SK-N-SH treated with all-trans-retinoic acid at 6 μM for 48 hours (cell line): ENCODE results near the gene ARSG.
"Not testable (repeated sequence)": the region's sequence is repeated elsewhere in the genome, so short reads cannot be mapped to it uniquely, and the experiment has no call there.

Experiments
- ATAC-seq: fragments of 200-7000 bp; cut with Tn5 transposase; 3 replicates; pipeline ENCODE4 v1.9.1; 2020; ENCODE audit warnings: mild to moderate bottlenecking, moderate library complexity
- ARNTL ChIP-seq: fragments of 450-650 bp; formaldehyde crosslinking; IDR thresholded peaks from 2 replicates; pipeline ENCODE4 v1.5.0; 2020; ENCODE audit warnings: low read depth, mild to moderate bottlenecking, moderate library complexity, borderline replicate concordance
- BACH2 ChIP-seq: fragments of 250-450 bp; sonication (Bioruptor Pico); IDR thresholded peaks from 2 replicates; pipeline ENCODE4 v1.9.0; 2021; ENCODE audit warnings: mild to moderate bottlenecking, borderline replicate concordance
- CSDC2 ChIP-seq: fragments of 250-450 bp; sonication (Bioruptor Pico); IDR thresholded peaks from 2 replicates; pipeline ENCODE4 v1.5.0; 2020; ENCODE audit warnings: mild to moderate bottlenecking, moderate library complexity
- ESRRG ChIP-seq: fragments of 250-450 bp; sonication (Bioruptor Pico); IDR thresholded peaks from 2 replicates; pipeline ENCODE4 v1.6.1; 2021; ENCODE audit warnings: mild to moderate bottlenecking
- OSR1 ChIP-seq: fragments of 250-450 bp; sonication (Bioruptor Pico); IDR thresholded peaks from 2 replicates; pipeline ENCODE4 v1.8.0; 2022; ENCODE audit warnings: moderate library complexity, mild to moderate bottlenecking, inconsistent platforms
- PPARA ChIP-seq: fragments of 250-450 bp; sonication (Bioruptor Pico); IDR thresholded peaks from 2 replicates; pipeline ENCODE4 v1.5.0; 2020; ENCODE audit warnings: mild to moderate bottlenecking, borderline replicate concordance
- RARB ChIP-seq: fragments of 250-450 bp; sonication (Bioruptor Pico); IDR thresholded peaks from 2 replicates; pipeline ENCODE4 v1.8.0; 2021; ENCODE audit warnings: mild to moderate bottlenecking, moderate library complexity
- SNAI2 ChIP-seq: fragments of 250-450 bp; sonication (Bioruptor Pico); IDR thresholded peaks from 2 replicates; pipeline ENCODE4 v1.5.0; 2020; ENCODE audit warnings: mild to moderate bottlenecking, moderate library complexity
- TCF4 ChIP-seq: fragments of 250-450 bp; sonication (Bioruptor Pico); IDR thresholded peaks from 2 replicates; pipeline ENCODE4 v1.8.0; 2021; ENCODE audit warnings: mild to moderate bottlenecking, moderate library complexity, borderline replicate concordance
- TOX ChIP-seq: fragments of 250-450 bp; sonication (Bioruptor Pico); IDR thresholded peaks from 2 replicates; pipeline ENCODE4 v1.8.0; 2021; ENCODE audit warnings: mild to moderate bottlenecking, moderate library complexity, borderline replicate concordance
- ZFP3 ChIP-seq: fragments of 250-450 bp; sonication (Bioruptor Pico); IDR thresholded peaks from 2 replicates; pipeline ENCODE4 v1.5.0; 2020; ENCODE audit warnings: mild to moderate bottlenecking, moderate library complexity
- ZFP30 ChIP-seq: fragments of 450-650 bp; formaldehyde crosslinking; IDR thresholded peaks from 2 replicates; pipeline ENCODE4 v1.5.0; 2022; ENCODE audit warnings: mild to moderate bottlenecking, moderate library complexity
- ZNF565 ChIP-seq: fragments of 450-650 bp; formaldehyde crosslinking; conservative IDR thresholded peaks from 2 replicates; pipeline ENCODE4 v1.5.0; 2020; ENCODE audit warnings: low read depth, mild to moderate bottlenecking, moderate library complexity
- ZNF70 ChIP-seq: fragments of 450-650 bp; formaldehyde crosslinking; IDR thresholded peaks from 2 replicates; pipeline ENCODE4 v1.5.0; 2020; ENCODE audit warnings: mild to moderate bottlenecking, moderate library complexity
- ZNF8 ChIP-seq: fragments of 450-650 bp; formaldehyde crosslinking; IDR thresholded peaks from 2 replicates; pipeline ENCODE4 v1.5.0; 2020; ENCODE audit warnings: mild to moderate bottlenecking, moderate library complexity
- TF ChIP-seq, protein P1 (sequence below): fragments of 250-450 bp; sonication (Bioruptor Pico); IDR thresholded peaks from 2 replicates; pipeline ENCODE4 v1.5.1; 2020; ENCODE audit warnings: low read depth, mild to moderate bottlenecking, moderate library complexity
- TF ChIP-seq, protein P2 (sequence below): fragments of 250-450 bp; sonication (Bioruptor Pico); IDR thresholded peaks from 2 replicates; pipeline ENCODE4 v1.8.0; 2020; ENCODE audit warnings: mild to moderate bottlenecking, moderate library complexity, borderline replicate concordance
- TF ChIP-seq, protein P3 (sequence below): fragments of 250-450 bp; sonication (Bioruptor Pico); IDR thresholded peaks from 2 replicates; pipeline ENCODE4 v1.5.0; 2020; ENCODE audit warnings: mild to moderate bottlenecking, moderate library complexity
- TF ChIP-seq, protein P4 (sequence below): fragments of 250-450 bp; sonication (Bioruptor Pico); IDR thresholded peaks from 2 replicates; pipeline ENCODE4 v1.8.0; 2021; ENCODE audit warnings: low read depth, mild to moderate bottlenecking, moderate library complexity, borderline replicate concordance
- TF ChIP-seq, protein P5 (sequence below): fragments of 250-450 bp; sonication (Bioruptor Pico); IDR thresholded peaks from 2 replicates; pipeline ENCODE4 v1.5.1; 2021; ENCODE audit warnings: mild to moderate bottlenecking, moderate library complexity

ARSG gene

DNA sequence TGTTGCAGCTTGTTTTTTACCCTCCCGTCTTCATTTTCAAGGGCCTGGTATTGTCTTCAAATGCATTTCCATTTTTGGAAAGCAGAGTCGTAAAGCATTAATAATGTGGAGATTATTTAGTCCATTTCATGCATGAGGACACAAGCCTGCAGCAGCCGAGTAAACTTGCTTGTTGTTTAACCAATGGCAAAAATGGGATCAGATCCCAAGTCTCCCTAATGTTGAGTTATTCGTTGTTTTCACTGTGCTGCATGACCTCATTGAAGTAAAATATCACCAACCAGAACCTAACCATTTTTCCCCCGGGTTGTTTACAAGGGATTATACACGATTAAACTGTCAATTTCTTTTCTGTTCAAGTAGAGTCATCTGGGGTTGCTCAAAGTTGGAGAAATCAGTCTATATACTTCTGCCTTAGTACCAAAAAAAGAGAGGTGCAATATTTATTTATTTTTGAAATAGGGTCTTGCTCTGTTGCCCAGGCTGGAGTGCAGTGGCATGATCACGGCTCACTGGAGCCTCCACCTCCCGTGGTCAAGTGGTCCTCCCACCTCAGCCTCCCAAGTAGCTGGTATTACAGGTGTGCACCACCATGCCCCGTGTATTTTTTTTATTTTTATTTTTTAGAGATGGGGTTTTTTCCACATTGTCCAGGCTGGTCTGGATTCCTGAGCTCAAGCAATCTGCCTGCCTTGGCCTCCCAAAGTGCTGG is 31.1 kb upstream of the ARSG start:
- TF ChIP-seq, protein P1, sequence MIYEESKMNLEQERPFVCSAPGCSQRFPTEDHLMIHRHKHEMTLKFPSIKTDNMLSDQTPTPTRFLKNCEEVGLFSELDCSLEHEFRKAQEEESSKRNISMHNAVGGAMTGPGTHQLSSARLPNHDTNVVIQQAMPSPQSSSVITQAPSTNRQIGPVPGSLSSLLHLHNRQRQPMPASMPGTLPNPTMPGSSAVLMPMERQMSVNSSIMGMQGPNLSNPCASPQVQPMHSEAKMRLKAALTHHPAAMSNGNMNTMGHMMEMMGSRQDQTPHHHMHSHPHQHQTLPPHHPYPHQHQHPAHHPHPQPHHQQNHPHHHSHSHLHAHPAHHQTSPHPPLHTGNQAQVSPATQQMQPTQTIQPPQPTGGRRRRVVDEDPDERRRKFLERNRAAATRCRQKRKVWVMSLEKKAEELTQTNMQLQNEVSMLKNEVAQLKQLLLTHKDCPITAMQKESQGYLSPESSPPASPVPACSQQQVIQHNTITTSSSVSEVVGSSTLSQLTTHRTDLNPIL (CRISPR knock-in tag), result no peak
- TF ChIP-seq OSR1 (CRISPR knock-in tag) (no peak), ZNF70 (CRISPR knock-in tag) (no peak), ESRRG (no peak), TCF4 (CRISPR knock-in tag) (no peak), ARNTL (CRISPR knock-in tag) (no peak), PPARA (no peak), RARB (no peak), CSDC2 (CRISPR knock-in tag) (no peak)
- TF ChIP-seq, protein P2, sequence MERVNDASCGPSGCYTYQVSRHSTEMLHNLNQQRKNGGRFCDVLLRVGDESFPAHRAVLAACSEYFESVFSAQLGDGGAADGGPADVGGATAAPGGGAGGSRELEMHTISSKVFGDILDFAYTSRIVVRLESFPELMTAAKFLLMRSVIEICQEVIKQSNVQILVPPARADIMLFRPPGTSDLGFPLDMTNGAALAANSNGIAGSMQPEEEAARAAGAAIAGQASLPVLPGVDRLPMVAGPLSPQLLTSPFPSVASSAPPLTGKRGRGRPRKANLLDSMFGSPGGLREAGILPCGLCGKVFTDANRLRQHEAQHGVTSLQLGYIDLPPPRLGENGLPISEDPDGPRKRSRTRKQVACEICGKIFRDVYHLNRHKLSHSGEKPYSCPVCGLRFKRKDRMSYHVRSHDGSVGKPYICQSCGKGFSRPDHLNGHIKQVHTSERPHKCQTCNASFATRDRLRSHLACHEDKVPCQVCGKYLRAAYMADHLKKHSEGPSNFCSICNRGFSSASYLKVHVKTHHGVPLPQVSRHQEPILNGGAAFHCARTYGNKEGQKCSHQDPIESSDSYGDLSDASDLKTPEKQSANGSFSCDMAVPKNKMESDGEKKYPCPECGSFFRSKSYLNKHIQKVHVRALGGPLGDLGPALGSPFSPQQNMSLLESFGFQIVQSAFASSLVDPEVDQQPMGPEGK (CRISPR knock-in tag), result no peak
- TF ChIP-seq, protein P3, sequence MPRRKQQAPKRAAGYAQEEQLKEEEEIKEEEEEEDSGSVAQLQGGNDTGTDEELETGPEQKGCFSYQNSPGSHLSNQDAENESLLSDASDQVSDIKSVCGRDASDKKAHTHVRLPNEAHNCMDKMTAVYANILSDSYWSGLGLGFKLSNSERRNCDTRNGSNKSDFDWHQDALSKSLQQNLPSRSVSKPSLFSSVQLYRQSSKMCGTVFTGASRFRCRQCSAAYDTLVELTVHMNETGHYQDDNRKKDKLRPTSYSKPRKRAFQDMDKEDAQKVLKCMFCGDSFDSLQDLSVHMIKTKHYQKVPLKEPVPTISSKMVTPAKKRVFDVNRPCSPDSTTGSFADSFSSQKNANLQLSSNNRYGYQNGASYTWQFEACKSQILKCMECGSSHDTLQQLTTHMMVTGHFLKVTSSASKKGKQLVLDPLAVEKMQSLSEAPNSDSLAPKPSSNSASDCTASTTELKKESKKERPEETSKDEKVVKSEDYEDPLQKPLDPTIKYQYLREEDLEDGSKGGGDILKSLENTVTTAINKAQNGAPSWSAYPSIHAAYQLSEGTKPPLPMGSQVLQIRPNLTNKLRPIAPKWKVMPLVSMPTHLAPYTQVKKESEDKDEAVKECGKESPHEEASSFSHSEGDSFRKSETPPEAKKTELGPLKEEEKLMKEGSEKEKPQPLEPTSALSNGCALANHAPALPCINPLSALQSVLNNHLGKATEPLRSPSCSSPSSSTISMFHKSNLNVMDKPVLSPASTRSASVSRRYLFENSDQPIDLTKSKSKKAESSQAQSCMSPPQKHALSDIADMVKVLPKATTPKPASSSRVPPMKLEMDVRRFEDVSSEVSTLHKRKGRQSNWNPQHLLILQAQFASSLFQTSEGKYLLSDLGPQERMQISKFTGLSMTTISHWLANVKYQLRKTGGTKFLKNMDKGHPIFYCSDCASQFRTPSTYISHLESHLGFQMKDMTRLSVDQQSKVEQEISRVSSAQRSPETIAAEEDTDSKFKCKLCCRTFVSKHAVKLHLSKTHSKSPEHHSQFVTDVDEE (CRISPR knock-in tag), result no peak
- ATAC-seq, result no peak

DNA sequence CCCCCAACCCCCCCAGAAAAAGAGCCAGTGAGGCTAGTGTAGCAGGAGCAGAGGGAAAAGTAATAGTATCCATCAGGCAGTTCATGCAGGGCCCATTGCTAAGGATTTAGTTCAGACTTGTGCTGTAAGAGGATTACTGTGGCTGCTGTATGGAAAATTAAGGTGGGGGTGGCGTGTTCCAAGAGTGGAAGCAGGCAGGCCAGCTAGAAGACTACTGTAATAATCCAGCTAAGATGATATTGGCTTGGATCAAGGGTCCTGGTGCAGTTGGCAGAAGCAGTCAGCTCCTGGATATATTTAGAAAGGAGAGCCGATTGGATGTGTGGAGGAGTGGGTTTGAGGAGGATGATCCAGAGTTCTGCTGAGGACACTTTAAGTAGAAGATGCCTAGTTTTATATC is 28.8 kb upstream of the ARSG start:
- peak; percentile 31 for ATAC-seq

DNA sequence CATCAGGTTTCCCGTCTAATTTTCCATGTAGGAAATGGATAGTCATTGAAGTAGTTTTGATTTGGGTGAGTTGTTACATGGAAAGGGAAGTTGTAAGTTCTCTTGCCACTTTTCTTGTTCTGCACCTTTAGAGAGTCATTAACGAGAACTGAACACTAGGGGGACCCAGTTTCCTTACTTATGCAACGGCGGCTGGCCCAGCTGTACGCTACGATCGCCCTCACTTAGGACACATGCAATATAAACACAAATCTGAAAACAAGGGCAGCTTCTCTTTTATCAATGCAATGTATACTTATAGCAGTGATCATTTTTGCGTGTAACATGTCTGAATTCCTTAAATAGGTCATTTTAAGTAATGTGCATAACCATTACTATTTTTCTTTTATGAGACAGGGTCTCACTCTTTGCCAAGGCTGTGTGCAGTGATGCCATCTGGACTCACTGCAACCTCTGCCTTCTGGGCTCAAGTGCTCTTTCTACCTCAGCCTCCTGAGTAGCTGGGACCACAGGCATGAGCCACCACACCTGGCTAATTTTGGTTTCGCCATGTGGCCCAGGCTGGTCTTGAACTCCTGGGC is 28.1 kb upstream of the ARSG start:
- peak; percentile 96 for ATAC-seq

DNA sequence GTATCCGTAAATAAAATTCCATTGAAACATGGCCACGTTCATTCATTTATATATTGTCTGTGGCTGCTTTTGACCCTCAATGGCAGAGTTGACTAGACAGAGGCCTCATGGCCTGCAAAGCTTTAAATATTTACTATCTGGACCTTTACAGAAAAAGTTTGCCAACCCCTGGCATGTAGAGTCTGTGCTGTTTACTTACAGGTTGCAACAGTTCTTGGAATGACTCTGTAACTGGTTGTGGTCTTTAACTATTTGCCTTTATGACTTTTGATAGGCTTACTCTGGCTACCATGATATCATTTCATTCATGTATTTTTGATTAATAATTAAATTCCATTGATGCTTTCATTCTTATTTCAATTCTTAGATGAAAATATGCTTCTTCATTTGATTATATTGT is 25.5 kb upstream of the ARSG start:
- not testable (repeated sequence) for ATAC-seq

DNA sequence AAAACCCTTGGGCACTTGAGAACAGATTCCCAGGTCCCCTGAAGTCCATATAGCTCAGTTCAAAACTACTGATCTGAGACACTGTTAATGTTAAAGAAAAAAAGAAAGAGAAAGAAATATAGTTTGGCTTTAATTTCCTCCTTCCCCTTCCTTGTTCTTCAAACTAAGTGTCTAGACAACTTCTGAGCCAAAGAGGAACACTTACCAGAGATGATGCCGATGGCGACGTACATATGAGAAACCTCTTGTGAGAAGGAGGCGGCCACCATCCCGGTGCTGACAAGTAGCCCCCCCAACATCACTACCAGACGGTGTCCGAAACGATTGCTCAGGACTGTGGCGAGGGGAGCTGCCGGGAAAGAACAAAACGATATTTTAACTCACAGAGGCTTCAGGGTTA is 17.6 kb upstream of the ARSG start:
- TF ChIP-seq RARB, result no peak
- TF ChIP-seq, protein P4, sequence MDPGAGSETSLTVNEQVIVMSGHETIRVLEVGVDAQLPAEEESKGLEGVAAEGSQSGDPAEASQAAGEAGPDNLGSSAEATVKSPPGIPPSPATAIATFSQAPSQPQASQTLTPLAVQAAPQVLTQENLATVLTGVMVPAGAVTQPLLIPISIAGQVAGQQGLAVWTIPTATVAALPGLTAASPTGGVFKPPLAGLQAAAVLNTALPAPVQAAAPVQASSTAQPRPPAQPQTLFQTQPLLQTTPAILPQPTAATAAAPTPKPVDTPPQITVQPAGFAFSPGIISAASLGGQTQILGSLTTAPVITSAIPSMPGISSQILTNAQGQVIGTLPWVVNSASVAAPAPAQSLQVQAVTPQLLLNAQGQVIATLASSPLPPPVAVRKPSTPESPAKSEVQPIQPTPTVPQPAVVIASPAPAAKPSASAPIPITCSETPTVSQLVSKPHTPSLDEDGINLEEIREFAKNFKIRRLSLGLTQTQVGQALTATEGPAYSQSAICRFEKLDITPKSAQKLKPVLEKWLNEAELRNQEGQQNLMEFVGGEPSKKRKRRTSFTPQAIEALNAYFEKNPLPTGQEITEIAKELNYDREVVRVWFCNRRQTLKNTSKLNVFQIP (CRISPR knock-in tag), result no peak
- no peak for TF ChIP-seq ZFP30 (CRISPR knock-in tag)
- TF ChIP-seq BACH2 (CRISPR knock-in tag), result no peak
- TF ChIP-seq, protein P1 (CRISPR knock-in tag), result no peak
- no peak for TF ChIP-seq TOX
- no peak for TF ChIP-seq ZNF70 (CRISPR knock-in tag)
- TF ChIP-seq TCF4 (CRISPR knock-in tag), result no peak
- no peak for TF ChIP-seq ZFP3 (CRISPR knock-in tag)
- TF ChIP-seq, protein P2 (CRISPR knock-in tag), result no peak
- TF ChIP-seq OSR1 (CRISPR knock-in tag), result no peak
- no peak for TF ChIP-seq ARNTL (CRISPR knock-in tag)
- TF ChIP-seq ZNF565 (CRISPR knock-in tag), result no peak
- TF ChIP-seq SNAI2 (CRISPR knock-in tag), result no peak
- no peak for TF ChIP-seq ESRRG
- TF ChIP-seq CSDC2 (CRISPR knock-in tag), result no peak
- no peak for TF ChIP-seq ZNF8 (CRISPR knock-in tag)
- TF ChIP-seq, protein P5, sequence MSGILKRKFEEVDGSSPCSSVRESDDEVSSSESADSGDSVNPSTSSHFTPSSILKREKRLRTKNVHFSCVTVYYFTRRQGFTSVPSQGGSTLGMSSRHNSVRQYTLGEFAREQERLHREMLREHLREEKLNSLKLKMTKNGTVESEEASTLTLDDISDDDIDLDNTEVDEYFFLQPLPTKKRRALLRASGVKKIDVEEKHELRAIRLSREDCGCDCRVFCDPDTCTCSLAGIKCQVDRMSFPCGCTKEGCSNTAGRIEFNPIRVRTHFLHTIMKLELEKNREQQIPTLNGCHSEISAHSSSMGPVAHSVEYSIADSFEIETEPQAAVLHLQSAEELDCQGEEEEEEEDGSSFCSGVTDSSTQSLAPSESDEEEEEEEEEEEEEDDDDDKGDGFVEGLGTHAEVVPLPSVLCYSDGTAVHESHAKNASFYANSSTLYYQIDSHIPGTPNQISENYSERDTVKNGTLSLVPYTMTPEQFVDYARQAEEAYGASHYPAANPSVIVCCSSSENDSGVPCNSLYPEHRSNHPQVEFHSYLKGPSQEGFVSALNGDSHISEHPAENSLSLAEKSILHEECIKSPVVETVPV (CRISPR knock-in tag), result no peak
- TF ChIP-seq PPARA, result no peak
- no peak for ATAC-seq

DNA sequence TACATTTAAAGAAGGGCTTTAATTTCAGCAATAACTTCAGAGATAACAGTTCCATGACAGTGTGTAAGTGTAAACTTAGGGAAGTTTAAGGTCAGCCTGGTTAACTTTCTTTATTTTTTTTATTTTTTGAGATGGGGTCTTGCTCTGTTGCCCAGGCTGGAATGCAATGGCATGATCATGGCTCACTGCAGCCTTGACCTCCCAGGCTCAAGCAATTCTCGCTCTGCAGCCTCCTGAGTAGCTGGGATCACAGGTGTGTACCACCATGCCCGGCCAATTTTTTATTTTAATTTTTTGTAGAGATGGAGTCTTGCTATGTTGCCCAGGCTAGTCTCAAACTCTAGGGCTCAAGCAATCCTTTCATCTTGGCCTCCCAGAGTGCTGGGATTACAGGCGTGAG is 15.0 kb upstream of the ARSG start:
- not testable (repeated sequence) for ATAC-seq
